Hepatic stellate cell (primary cell): ENCODE measurements around the gene HSP90B1.

ENCODE experiments used
- DNase-seq: peaks from one replicate; pipeline ENCODE4 v3.0.0; 2011; ENCODE audit warnings: low spot score

The HSP90B1 gene

DNA sequence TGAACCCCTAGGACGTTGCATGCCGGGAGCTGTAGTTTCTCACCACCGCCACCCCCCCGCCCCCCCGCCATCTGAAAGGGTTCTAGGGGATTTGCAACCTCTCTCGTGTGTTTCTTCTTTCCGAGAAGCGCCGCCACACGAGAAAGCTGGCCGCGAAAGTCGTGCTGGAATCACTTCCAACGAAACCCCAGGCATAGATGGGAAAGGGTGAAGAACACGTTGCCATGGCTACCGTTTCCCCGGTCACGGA is 501 bp upstream of the HSP90B1 start:
- DNase-seq, result no peak

DNA sequence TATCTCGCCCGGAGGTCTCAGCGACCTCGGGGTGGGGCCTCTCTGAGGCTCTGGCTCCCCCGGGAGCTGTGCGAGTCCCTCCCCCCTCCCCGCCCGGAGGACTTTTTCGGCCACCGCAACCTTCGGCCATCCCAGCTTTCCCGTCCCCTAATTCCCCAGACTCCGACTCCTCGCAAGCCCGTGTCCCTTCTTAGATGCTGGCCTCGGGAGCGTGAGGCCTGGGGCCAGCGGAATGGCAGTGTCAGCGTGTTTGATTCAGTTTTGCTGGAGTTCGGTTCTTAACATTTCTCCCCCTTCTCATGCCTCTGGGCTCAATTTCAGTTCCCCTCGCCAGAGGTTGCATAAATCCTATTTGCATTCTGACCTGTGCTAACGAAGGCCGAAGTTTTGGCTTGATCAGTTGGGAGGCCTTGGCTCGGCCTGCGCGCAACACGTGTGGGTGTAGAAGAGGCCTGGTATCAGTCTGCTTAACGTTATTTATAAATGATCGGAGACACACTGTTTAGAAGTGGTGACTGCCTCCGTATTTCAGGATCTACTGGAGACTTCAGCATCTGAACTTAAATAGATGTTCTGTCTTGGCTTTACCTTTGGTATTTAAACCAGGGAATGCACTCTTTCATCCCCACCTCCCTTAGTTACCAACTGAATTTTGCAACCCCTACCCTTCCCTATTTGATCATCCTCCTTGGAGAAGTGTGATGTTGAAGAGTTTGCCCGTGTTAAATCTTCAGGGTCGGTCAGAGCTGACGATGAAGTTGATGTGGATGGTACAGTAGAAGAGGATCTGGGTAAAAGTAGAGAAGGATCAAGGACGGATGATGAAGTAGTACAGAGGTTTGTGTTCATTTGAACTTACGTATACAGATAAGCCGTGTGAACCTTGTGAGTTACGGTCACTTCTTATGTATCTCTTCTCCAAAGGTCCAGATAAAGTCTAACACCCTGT is 851 bp downstream of the HSP90B1 start:
- peak; percentile 22 for DNase-seq

DNA sequence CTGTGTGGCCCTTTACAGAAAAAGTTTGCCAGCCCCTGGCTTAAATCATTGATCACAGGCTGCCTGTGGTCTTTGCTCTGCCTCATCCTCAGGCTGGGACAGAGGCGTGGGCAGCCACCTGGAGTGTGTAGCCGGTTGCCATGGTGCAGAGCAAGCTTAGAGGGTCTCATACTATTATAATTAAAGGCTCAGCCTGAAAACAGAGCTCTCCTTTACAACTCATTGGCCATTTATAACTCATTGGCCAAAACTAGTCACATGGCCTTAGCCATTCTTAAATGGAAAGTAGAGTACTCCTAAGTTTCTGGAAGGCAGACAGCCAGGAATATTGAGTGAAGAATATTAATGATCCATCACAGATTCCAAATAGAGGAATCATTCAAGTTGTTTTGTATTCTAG is 3.0 kb downstream of the HSP90B1 start:
- DNase-seq, result no peak

DNA sequence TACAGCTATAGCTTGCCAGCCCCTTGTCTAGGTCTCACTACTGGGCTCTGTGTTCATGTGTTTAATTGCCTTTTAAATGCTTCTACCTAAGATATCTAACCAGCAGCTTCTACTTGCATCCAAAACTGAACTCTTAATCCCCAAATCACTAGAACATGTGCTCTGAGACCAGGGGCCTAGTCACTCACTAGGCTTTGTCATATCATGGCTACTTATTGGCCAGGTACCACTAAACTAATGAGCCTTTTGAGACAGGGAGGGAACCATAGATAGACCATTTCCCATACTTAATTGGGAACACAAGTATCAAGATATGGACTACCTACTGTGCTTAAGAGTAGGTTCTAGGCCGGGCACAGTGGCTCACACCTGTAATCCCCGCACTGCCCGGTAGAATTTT is 6.5 kb downstream of the HSP90B1 start:
- DNase-seq, result no peak

DNA sequence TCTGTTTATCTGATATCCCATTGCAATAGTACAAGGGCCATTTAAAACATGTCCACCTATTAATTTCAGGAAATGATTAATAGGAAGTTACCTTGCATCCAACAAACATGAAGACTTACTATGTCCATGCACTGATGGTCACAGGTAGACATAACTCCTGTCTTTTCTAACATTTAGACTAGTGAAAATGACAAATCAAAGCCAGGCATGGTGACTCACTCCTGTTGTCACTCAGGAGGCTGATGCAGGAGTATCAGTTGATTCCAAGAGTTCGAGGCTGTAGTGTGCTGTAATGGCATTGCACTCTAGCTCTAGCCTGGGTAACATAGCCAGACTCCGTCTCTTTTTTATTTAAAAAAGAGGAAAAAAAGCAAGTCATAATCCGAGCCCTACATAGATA is 14.8 kb downstream of the HSP90B1 start:
- DNase-seq, result no peak

DNA sequence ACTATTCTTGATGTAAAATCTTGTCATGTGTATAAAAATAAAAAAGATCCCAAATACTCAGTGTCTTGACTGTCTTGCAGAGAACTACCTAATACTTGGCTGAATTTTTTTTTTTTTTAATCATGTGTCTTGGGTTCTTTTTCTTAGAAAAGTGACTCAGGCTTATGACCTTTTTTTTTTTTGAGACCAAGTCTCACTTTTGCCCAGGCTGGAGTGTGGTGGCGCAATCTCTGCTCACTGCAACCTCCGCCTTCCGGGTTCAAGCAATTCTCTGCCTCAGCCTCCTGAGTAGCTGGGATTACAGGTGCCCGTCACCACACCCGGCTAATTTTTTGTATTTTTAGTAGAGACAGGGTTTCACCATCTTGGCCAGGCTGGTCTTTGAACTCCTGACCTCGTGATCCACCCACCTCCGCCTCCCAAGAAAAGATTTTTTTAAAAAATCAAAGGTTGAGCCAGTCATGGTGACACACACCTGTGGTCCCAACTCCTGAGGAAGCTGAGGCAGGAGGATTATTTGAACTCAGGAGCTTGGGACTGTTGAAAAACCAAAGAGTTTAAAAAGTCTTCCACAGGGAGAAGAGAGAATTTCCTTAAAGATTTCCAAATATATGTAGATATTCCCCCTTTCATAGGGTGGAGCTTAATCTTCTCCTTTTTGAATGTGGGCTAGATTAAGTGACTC is 17.8 kb downstream of the HSP90B1 start:
- DNase-seq, result no peak

DNA sequence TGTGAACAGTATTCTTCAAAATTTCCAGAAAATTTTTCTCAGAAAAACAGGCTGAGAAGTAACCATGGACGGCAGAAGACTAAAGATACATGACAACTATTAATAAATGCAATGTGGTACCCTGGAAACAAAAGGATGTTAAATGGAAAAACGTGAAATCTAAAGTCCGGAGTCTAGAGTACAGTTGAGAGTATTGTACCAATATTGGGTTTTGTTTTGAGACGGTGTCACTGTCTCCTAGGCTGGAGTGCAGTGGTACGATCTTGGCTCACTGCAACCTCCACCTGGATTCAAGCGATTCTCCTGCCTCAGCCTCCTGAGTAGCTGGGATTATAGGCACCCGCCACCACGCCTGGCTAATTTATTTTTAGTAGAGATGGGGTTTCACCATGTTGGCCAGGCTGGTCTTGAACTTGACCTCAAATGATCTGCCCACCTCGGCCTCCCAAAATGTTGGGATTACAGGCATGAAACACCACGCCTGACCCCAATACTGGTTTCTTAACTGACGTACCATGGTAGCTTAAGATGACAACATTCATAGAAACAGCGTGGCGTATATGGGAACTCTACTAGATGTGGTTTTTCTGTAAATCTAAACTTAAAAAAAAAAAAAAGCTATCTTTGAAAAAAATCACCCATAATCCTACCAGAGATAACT is 18.7 kb downstream of the HSP90B1 start:
- no peak for DNase-seq

DNA sequence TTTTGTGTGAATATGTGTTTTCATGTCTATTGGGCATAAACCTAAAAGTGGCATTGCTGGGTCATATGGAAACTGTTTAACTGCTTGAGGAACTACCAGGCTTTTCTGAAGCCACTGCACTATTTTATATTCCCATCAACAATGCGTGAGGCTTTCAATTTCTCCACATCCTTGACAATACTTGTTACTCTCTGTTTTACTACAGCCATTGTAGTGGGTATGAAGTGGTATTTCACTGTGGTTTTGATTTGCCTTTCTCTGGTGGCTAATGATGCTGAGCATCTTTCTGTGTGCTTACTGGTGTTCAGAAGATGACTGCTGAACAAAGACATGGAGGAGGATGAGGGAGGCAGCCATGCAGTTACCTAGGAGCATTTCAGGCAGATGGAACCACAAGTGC is 22.3 kb downstream of the HSP90B1 start:
- DNase-seq, result no peak

DNA sequence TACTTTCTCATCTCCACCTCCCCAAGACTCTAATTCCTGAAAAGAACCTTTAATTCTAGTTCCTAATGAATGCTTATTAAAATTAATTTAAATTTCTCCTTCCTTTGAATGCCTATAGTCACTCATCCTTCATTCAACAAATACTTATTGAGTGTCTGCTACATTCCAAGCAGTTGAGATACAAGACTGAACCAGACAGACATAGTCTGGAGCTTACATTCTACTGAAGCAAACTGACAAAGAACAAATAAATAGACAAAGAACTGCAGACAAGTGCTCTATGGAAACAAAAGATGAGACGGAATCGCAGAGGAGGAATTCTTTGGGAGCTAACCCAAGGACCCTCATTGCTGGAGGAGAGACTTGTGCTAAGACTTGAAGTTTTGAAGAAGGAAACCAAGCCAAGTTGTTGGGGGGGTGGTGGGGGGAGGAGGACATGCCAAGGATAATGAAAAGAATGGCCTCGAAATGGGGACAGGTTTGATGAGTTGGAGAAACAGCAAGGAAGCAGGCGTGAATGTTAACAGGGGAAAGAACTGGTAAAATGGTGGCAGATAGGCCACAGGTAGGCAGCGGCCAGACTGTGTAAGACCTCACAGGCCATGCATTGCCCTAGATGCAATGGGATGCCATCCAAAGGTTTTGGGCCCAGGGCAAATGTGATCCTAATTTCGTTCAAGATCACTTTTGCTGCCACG is 25.8 kb downstream of the HSP90B1 start:
- no peak for DNase-seq

DNA sequence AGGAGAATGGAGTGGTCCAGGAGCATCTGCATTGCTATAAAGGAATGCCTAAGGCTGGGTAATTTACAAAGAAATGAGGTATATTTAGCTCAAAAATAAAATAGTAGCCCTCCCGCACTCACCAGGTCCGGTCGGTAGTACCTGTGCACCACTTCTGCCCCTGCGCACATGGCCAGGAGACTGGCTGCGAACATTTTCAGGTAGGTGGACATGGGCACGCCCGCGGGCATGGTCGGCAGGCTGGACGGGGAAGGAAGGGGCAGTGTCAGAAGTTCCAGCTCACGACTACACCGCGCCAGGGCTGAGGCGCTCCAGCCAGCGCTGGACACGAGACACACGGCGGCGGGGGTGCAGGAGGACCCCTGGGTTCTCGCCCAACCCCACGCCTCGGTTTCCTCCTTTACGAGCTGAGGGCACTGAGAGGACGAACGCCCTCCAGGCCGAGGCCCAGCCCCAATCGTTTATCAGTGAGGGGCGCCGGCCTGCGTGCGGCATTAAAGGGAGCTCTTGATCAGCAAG is 26.4 kb downstream of the HSP90B1 start:
- no peak for DNase-seq

DNA sequence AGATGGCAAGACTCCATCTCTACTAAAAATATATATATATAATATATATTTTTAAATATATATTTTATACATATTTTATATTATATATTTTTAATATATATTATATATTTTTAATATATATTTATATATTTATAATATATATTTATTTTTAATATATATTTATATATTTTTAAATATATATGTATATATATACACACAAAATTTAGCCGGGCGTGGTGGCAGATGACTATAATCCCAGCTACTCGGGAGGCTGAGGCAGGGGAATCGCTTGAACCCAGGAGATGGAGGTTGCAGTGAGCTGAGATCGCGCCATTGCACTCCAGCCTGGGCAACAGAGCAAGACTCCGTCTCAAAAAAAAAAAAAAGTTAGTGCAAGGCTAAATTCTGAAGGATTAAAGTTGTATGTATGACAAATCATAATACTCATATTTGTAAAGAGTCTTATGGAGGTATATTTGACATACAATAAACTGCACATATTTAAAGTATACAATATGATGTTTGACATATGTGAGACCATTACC is 27.7 kb downstream of the HSP90B1 start:
- no peak for DNase-seq

DNA sequence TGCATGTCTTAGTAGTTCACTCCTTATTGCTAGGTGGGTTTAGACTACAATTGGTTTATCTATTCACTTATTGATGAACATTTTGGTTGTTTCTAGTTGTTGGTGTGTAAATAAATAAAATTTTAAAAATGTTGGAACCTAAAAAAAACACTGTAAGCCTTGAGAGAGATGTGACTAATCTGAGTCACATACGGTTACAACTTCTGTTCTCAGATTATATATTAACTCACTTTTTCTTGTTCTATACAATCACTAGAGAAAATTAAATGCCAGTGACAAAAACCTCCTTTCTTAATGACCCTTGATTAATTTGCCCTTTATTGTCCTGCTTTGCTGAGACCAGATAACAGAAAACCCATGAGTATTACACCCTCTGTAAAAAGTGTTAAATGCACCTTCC is 28.4 kb downstream of the HSP90B1 start:
- no peak for DNase-seq

DNA sequence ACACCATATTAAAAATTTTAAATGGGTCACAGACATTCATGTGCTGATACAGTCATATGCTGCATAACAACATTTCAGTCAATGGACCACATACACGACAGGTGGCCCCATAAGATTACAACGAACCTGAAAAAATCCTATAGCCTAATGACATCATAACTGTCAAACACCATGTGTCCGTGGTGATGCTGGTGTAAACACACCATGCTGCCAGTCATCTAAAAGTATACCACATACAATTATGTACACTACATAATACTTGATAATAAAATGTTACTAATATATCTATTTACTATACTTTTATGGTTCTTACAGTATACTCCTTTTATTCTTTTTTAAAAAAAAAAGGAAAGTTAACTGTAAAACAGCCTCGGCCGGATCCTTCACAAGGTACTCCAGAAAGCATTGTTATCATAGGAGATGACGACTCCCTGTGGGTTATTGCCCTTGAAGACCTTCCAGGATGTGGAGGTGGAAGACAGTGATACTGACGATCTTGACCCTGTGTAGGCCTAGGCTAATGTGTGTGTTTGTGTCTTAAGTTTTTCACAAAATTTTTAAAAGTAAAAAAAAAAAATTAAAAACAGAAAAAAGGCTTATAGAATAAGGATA is 30.5 kb downstream of the HSP90B1 start:
- no peak for DNase-seq

DNA sequence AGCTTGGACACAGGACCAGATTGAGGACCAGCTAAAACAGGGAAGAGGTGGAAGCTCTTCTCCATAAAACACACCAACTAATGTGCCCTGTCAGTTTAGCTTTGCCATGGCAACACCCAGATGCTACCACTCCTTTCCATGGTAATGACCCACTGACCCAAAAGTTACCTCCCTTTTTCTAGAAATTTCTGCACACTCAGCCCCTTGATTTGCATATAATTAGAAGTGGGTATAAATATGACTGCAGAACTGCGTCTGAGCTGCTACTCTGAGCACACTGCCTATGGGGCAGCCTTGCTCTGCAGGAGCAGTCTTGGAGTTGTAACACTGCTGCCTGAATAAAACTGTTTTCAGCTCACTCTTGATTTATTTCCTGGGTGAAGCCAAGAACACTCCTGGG is 32.3 kb downstream of the HSP90B1 start:
- DNase-seq, result no peak

DNA sequence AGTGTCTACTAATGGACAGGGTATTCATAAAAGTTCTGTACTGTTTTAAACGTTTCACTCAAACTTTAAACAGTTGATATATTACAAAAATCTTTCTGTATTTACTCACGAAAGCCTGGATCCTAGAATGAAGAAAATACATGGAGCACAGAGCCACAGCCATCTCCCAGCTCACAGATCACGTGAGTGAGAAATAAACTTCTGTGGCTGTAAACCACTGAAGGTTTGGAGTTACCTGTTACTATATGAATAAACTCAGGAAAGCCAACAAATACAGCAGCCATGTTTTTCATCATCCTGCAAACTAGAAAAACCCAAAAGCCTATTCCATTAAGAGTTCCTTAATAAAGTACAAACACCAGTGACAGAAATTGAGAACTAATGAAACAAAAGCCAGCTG is 34.6 kb downstream of the HSP90B1 start:
- no peak for DNase-seq

DNA sequence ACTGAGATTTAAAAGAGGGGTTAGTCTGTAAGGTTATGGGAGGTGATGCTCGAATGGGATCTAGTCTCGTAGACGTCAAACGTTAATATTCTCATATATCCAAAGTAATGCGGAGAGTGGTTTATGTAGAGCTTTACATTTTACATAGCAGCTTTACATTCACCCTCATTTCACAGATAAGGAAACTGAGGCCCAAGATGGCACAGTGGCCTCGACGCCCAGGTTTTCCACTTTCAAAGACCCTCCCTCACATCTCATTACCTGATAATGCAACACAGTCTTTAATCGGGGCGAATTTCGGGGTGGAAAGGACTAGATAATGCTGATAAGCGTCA is 35.0 kb downstream of the HSP90B1 start:
- DNase-seq, result no peak

DNA sequence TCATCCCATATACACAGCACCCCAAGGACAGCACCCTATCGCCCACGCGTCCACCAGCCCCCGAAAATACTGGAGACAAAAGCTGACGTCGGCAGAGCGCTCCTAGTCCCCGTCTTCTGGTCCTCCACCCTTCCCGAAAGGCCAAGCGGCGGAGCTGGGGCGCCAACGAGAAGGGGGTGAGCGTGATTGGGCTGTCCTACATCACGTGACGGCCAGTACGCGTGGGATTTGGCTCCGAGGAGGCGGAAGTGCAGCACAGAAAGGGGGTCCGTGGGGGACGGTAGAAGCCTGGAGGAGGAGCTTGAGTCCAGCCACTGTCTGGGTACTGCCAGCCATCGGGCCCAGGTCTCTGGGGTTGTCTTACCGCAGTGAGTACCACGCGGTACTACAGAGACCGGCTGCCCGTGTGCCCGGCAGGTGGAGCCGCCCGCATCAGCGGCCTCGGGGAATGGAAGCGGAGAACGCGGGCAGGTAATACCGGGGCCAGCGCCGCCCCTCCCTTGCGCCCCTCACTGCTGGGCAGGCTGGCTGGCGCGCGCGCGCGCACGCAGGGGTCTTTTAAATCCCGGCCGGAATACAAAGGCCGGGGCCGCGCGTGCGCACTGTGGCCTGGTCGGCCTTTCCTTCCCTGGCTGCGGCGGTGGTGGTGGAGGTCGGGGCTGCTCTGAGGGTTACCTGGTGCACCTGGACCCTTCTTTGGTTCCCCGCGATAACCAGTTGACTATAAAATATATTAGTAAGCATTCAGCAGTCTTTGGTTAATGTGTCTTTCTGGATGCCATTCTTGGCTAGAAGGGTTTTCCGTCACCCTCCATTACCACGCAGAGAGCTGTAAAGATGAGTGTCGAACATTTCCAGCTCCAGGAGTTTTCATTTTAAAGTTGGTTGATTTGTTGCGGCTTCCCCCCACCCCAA is 35.6 kb downstream of the HSP90B1 start, which contains the start of gene TDG:
Gene TDG, plus strand, starts transcription at position 283 of the 915 bp plus-strand sequence. Its CDS starts 166 bp downstream, at position 449.
- peak; percentile 95 for DNase-seq

DNA sequence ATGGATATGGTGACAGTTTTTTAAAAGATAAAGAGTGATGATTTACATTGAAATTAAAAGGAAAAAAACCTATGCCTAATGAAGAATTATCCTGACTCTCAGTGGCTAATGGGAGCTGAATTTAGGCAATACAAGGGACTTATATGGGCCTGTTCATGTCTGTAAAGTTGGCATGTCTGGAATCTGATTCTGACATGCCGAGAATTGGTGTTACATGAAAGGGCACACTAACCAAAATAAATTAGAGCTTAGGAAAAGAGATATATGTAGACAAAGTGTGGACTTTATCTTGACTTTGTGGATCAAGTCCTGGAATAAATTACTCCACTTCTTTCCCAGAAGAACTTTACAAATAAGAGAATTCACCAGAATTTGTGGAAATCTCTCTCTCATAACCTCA is 36.5 kb downstream of the HSP90B1 start:
- DNase-seq, result no peak

DNA sequence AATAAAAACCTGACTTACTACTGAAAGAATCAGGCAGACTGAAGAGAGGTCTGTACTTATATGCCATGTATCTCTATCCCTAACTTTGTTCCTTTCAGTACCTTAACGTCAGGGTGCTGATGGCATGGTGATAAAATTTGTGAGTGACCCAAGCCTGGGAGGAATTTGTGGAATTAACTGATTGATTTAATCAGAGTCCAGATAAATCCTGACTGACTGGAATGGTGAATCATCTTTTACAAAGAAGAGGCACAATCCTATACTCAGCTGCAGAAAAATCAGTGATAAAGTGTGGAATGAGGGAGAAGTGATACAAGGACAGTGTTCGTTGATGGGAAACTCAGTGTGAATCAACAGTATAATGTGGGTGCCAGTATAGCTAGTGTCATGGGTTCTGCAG is 39.2 kb downstream of the HSP90B1 start:
- DNase-seq, result peak; percentile 29

DNA sequence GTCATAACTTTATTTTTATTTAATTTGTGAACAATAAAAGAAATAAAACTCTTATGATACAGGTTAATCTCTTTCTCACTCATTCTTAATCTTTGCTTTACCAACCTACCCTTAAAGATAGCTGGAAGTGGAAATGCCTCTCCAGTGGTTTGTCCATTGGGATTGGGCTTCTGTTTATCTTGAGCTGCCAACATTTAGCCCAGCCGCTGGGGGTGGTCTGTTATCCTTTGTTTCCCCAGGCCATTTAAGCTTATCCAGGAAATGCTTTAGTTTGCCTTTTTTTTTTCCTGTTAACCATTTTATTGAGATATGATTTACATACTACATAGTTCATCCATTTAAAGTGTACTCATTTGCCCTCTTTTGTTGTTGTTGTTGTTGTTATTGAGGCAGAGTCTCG is 43.7 kb downstream of the HSP90B1 start:
- DNase-seq, result no peak

DNA sequence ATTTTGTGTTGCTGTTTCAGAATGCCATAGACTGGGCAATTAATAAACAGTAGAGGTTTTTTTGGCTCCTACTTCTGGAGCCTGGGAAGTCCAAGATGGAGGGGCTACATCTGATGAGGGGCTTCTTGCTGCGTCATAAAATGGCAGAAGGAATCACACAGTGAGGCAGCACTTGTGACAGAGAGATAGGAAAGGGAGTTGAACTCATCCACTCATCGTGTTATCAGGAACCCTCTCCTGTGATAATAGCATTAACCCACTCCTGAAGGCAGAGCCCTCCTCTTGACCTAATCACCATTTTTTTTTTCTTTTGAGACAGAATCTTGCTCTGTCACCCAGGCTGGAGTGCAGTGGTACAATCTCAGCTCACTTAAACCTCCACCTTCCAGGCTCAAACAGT is 45.2 kb downstream of the HSP90B1 start:
- DNase-seq, result no peak
